Upper lobe of left lung (tissue), 6 donors: Measurements from ENCODE around the gene OBSCN. TPM values are rescaled to one million over a fixed set of nuclear protein-coding genes. Genes with fewer than 3 reads are reported as not detected.

Experiments
- ATAC-seq, 2 donors: fragments of 200-7000 bp; cut with Tn5 transposase; one replicate each; pipeline ENCODE4 v1.9.1; 2022; ENCODE audit warnings: mild to moderate bottlenecking in 2 of 2, moderate library complexity in 2 of 2; ENCODE audit not compliant: low FRiP score in 2 of 2
- DNase-seq, 2 donors: peaks; one replicate each; pipeline ENCODE4 v3.0.0-alpha.2; 2019 to 2020
- H3K27ac ChIP-seq, 4 donors: fragments of 200-600 bp; sonication (generic); one replicate each; pipeline ENCODE4 v1.5.1; 2016 to 2019
- H3K27me3 ChIP-seq, 4 donors: fragments of 200-600 bp; sonication (generic); one replicate each; pipeline ENCODE4 v1.5.1; 2017 to 2019
- H3K36me3 ChIP-seq, 4 donors: fragments of 200-600 bp; sonication (generic); one replicate each; pipeline ENCODE4 v1.5.1; 2016 to 2019
- H3K4me1 ChIP-seq, 4 donors: fragments of 200-600 bp; sonication (generic); one replicate each; pipeline ENCODE4 v1.5.1; 2018 to 2019
- H3K4me3 ChIP-seq, 4 donors: fragments of 200-600 bp; sonication (generic); one replicate each; pipeline ENCODE4 v1.5.1; 2017 to 2019; ENCODE audit warnings: mild to moderate bottlenecking in 2 of 4, moderate library complexity in 1 of 4
- H3K9me3 ChIP-seq, 4 donors: fragments of 200-600 bp; sonication (generic); one replicate each; pipeline ENCODE4 v1.5.1; 2018 to 2019
- EP300 ChIP-seq, 4 donors: sonication (generic); formaldehyde crosslinking; IDR thresholded peaks; one replicate each; pipeline ENCODE4 v1.5.1; 2017; ENCODE audit warnings: antibody characterized with exemption in 4 of 4, control low read depth in 2 of 4
- POLR2A ChIP-seq, 4 donors: fragments of 450-650 bp; IDR thresholded peaks; one replicate each; pipeline ENCODE4 v1.5.1; 2016 to 2017; ENCODE audit warnings: antibody characterized with exemption in 4 of 4, mild to moderate bottlenecking in 2 of 4
- POLR2AphosphoS5 ChIP-seq, 2 donors: sonication (generic); formaldehyde crosslinking; IDR thresholded peaks; one replicate each; pipeline ENCODE4 v1.5.1; 2017; ENCODE audit warnings: antibody characterized with exemption in 2 of 2
- WGBS, 2 donors: methylation state at CpG; one replicate each; pipeline ENCODE4 v1.1.5; 2017 to 2018; 5-methylcytosine and 5-hydroxymethylcytosine counted together
- total RNA-seq, 6 donors: library from RNA; depleted of rRNA in 4 of 6; stranded (reverse); fragments of >200 nt in 4 of 6; gene quantifications; one replicate each; pipeline versions ENCODE4 v1.1.0 to v1.2.1, GENCODE V29; 2016 to 2021
- TF ChIP-seq, protein P1 (sequence below), 6 experiments: fragments of 450-650 bp in 4 of 6; fragments of 200-600 bp in 2 of 6; sonication (generic) in 2 of 6; IDR thresholded peaks; one replicate each; pipeline ENCODE4 v1.5.1; 2016 to 2019; ENCODE audit warnings: antibody characterized with exemption in 6 of 6
- donor health status: DM: no; HTN: no; CAD: no; lungs with moderate emphysema.
- donor health status: DM: no; HTN: yes; CAD: no; lungs with severe emphysema.

The OBSCN gene
- total RNA-seq, 6 donors from 2014 or later, result 15.7 to 160 (median 47.0) TPM

- Histone ChIP-seq H3K36me3 (peaks cover 0 to 9% (median 3%) of the 10 kb centered on the region in 4 donors), H3K27me3 (peaks cover 0 to 20% (median 9%) of the 10 kb centered on the region in 4 donors), H3K4me3 (no peak overlapping the region), H3K27ac (no peak overlapping the region), H3K4me1 (peaks cover 15 to 23% (median 20%) of the 10 kb centered on the region in 4 donors), H3K9me3 (no peaks in the 10 kb centered on the region)
- 76 to 88% methylated on average over 18 to 20 of the region's 25 CpGs for WGBS, 2 donors
- ATAC-seq (no peak), DNase-seq (peak in 1 of 2 donors; percentile 54)
- TF ChIP-seq EP300 (IDR thresholded peaks at IDR 0.05) (no peak), POLR2AphosphoS5 (IDR thresholded peaks at IDR 0.05) (no peak)
- TF ChIP-seq, protein P1, sequence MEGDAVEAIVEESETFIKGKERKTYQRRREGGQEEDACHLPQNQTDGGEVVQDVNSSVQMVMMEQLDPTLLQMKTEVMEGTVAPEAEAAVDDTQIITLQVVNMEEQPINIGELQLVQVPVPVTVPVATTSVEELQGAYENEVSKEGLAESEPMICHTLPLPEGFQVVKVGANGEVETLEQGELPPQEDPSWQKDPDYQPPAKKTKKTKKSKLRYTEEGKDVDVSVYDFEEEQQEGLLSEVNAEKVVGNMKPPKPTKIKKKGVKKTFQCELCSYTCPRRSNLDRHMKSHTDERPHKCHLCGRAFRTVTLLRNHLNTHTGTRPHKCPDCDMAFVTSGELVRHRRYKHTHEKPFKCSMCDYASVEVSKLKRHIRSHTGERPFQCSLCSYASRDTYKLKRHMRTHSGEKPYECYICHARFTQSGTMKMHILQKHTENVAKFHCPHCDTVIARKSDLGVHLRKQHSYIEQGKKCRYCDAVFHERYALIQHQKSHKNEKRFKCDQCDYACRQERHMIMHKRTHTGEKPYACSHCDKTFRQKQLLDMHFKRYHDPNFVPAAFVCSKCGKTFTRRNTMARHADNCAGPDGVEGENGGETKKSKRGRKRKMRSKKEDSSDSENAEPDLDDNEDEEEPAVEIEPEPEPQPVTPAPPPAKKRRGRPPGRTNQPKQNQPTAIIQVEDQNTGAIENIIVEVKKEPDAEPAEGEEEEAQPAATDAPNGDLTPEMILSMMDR (IDR thresholded peaks at IDR 0.05), result no peak
These were observed 206.8 kb downstream of the OBSCN start for GRCh38 chr1:228414511-228415211.

DNA sequence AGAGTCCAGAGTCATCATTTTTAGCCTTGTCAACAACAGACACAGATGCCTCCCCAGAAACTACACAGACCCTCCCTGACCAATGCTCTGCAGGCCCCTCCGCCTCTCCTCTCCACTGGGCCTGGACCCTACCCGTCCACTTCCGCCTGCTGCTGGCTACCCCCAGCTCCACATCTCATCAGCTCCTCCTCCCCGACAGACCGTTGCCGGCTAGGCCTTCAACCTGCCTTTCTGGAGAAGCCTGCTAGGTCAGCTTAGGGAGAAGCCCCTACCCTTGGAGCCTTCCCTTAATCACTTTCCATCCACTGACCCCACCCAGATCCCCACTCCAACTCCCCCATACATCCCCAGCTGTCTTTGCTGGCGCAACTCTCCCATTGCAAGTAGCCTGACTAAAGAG lies 207.4 kb downstream of the OBSCN start:
- ATAC-seq (no peak), DNase-seq (peak in 1 of 2 donors; percentile 29)
- Histone ChIP-seq H3K4me3 (no peak overlapping the region), H3K27ac (no peak overlapping the region), H3K4me1 (peaks cover 15 to 23% (median 20%) of the 10 kb centered on the region in 4 donors), H3K9me3 (no peaks in the 10 kb centered on the region), H3K36me3 (peaks cover 0 to 9% (median 3%) of the 10 kb centered on the region in 4 donors), H3K27me3 (peaks cover 0 to 20% (median 9%) of the 10 kb centered on the region in 4 donors)
- TF ChIP-seq POLR2A (IDR thresholded peaks at IDR 0.05) (no peak), POLR2AphosphoS5 (IDR thresholded peaks at IDR 0.05) (no peak), EP300 (IDR thresholded peaks at IDR 0.05) (no peak)
- TF ChIP-seq, protein P1 (IDR thresholded peaks at IDR 0.05), result no peak
- WGBS, 2 donors, result 53 to 55% methylated on average over 7 of the region's 7 CpGs

DNA sequence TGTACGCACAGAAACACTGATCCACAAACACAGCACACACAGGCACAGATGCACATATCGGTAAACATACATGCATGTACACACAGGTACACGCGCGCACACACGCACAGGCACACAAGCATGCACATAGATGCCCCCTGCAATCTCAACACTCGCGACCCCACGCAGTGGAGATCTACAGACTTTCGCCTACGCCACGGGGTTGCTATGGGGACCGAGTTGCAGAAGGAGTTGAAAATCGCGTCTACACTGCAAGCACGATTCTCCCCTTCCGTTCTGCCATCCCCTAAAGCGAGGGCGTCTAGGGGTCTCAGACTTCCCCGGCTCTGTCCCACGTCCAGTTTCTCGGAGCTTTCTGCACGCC lies 208.0 kb downstream of the OBSCN start:
- Histone ChIP-seq H3K27ac (peak overlapping the region in 1 of 4 donors; percentile 18), H3K4me1 (peaks cover 15 to 23% (median 20%) of the 10 kb centered on the region in 4 donors), H3K9me3 (no peaks in the 10 kb centered on the region), H3K4me3 (peak overlapping the region in 3 of 4 donors; percentile 42 to 55 (median 51)), H3K27me3 (peaks cover 0 to 20% (median 9%) of the 10 kb centered on the region in 4 donors), H3K36me3 (peaks cover 0 to 6% (median 3%) of the 10 kb centered on the region in 4 donors)
- no peak for DNase-seq
- TF ChIP-seq, protein P1 (IDR thresholded peaks at IDR 0.05), result no peak
- TF ChIP-seq POLR2A (IDR thresholded peaks at IDR 0.05), result no peak
- TF ChIP-seq POLR2AphosphoS5 (IDR thresholded peaks at IDR 0.05), result no peak
- TF ChIP-seq EP300 (IDR thresholded peaks at IDR 0.05), result no peak
- peak in 1 of 2 donors; percentile 8 for ATAC-seq
- 23 to 37% methylated on average over 16 to 23 of the region's 23 CpGs for WGBS, 2 donors

- peak within 1 kb of the TSS in 1 of 4 donors; percentile 18 for H3K27ac ChIP-seq
- peak within 1 kb of the TSS; percentile 5 to 55 (median 46) for H3K4me3 ChIP-seq
- H3K4me1 ChIP-seq, result peaks cover 15 to 23% (median 20%) of the 10 kb centered on the region in 4 donors
- peaks cover 0 to 20% (median 9%) of the 10 kb centered on the region in 4 donors for H3K27me3 ChIP-seq
- peak in 1 of 2 donors; percentile 89 for DNase-seq
- H3K9me3 ChIP-seq, result no peaks in the 10 kb centered on the region
- peaks cover 0 to under 1% (median 0%) of the 10 kb centered on the region in 4 donors for H3K36me3 ChIP-seq
- TF ChIP-seq POLR2A (IDR thresholded peaks at IDR 0.05), result no peak
- TF ChIP-seq, protein P1 (IDR thresholded peaks at IDR 0.05), result peak in 5 of 6 experiments; percentile 37 to 68 (median 48)
- TF ChIP-seq POLR2AphosphoS5 (IDR thresholded peaks at IDR 0.05), result no peak
- ATAC-seq, result peak; percentile 47 to 71
- WGBS, 2 donors, result 2 to 3% methylated on average over 19 to 35 of the region's 59 CpGs
These were observed 208.5 kb downstream of the OBSCN start, which contains the start of gene TRIM17 for GRCh38 chr1:228416217-228416933. Gene TRIM17, minus strand, starts transcription at chr1:228416861. Its CDS starts 1,789 bp downstream, at chr1:228415072.
